Hepatocyte (in vitro differentiated cells): Measurements from ENCODE around the gene HSDL2.

Experiments used
- CTCF ChIP-seq: fragments of 200-600 bp; sonication (generic); IDR thresholded peaks from 2 replicates; pipeline ENCODE4 v1.5.1; 2016; ENCODE audit warnings: antibody characterized with exemption, mild to moderate bottlenecking; ENCODE audit not compliant: poor library complexity
- EZH2 ChIP-seq: fragments of 200-600 bp; sonication (generic); IDR thresholded peaks from 2 replicates; pipeline ENCODE4 v1.6.1; 2016; ENCODE audit warnings: antibody characterized with exemption, mild to moderate bottlenecking, borderline replicate concordance

- TF ChIP-seq EZH2 (no peak), CTCF (no peak)
Observed at GRCh38 chr9:112445196-112445595, 65.3 kb downstream of the HSDL2 start.
